A673 (cell line): Measurements from ENCODE around the gene DMAC2. TPM values are rescaled to one million over a fixed set of nuclear protein-coding genes. Genes with fewer than 3 reads are reported as not detected.
"Not testable (repeated sequence)": the region's sequence is repeated elsewhere in the genome, so short reads cannot be mapped to it uniquely, and the experiment has no call there.

Source experiments
- Bru-seq: library from RNA; stranded (reverse); fragments of 400-500 nt; gene quantifications from one replicate; lab custom pipeline; 2021; lab: Mats Ljungman, UMichigan
- BruChase-seq, 2 experiments: library from RNA; stranded (reverse); fragments of 400-500 nt; gene quantifications; one replicate each; lab custom pipeline; 2021; lab: Mats Ljungman, UMichigan
- BruUV-seq: library from RNA; stranded (reverse); fragments of 400-500 nt; replicated peaks from 2 replicates; lab custom pipeline; 2021; lab: Mats Ljungman, UMichigan
- CTCF ChIA-PET: fragments of 300-600 bp; sonication (Branson Sonifier 250); formaldehyde crosslinking; loops from one replicate; lab custom pipeline; 2022; ENCODE audit warnings: antibody characterized with exemption; lab: Charles Lee
- POLR2A ChIA-PET: fragments of 300-600 bp; sonication (Branson Sonifier 250); formaldehyde crosslinking; loops from one replicate; lab custom pipeline; 2022; ENCODE audit warnings: antibody characterized with exemption; ENCODE audit not compliant: low non-redundant PET; lab: Charles Lee
- DNase-seq: peaks from one replicate; pipeline ENCODE4 v3.0.0-alpha.2; 2015; ENCODE audit warnings: low spot score
- H3K27ac ChIP-seq: fragments of 200-600 bp; sonication (generic); 2 replicates; pipeline ENCODE4 v1.5.1; 2016; ENCODE audit warnings: mixed run types, low read depth, mild to moderate bottlenecking, mixed read lengths, antibody characterized with exemption, low read length; ENCODE audit not compliant: poor library complexity, severe bottlenecking
- H3K27me3 ChIP-seq: fragments of 200-600 bp; sonication (generic); replicated peaks from 2 replicates; pipeline ENCODE4 v1.6.1; 2017; ENCODE audit warnings: mixed run types, low read depth, mild to moderate bottlenecking, mixed read lengths, antibody characterized with exemption, low read length; ENCODE audit not compliant: insufficient read depth, poor library complexity
- H3K36me3 ChIP-seq: fragments of 200-600 bp; sonication (generic); 2 replicates; pipeline ENCODE4 v1.6.1; 2016; ENCODE audit warnings: mixed run types, mild to moderate bottlenecking, mixed read lengths, antibody characterized with exemption, low read length; ENCODE audit not compliant: insufficient read depth, poor library complexity, severe bottlenecking
- H3K4me1 ChIP-seq: fragments of 200-600 bp; sonication (generic); 2 replicates; pipeline ENCODE4 v1.6.1; 2017; ENCODE audit warnings: mixed run types, mild to moderate bottlenecking, mixed read lengths, antibody characterized with exemption, low read length; ENCODE audit not compliant: insufficient read depth, poor library complexity, severe bottlenecking
- H3K4me3 ChIP-seq: fragments of 200-600 bp; sonication (generic); 2 replicates; pipeline ENCODE4 v1.5.1; 2016; ENCODE audit warnings: low read depth, mixed run types, mild to moderate bottlenecking, mixed read lengths, low read length; ENCODE audit not compliant: poor library complexity, severe bottlenecking
- H3K9me3 ChIP-seq: fragments of 200-600 bp; sonication (generic); 2 replicates; pipeline ENCODE4 v1.6.1; 2016; ENCODE audit warnings: mixed run types, low read depth, mild to moderate bottlenecking, mixed read lengths, antibody characterized with exemption, low read length; ENCODE audit not compliant: poor library complexity, severe bottlenecking
- CTCF ChIP-seq: fragments of 300-800, 200-600 bp; sonication (generic); conservative IDR thresholded peaks from 2 replicates; pipeline ENCODE4 v1.5.1; 2017; ENCODE audit warnings: low read depth, mild to moderate bottlenecking, antibody characterized with exemption, low read length, moderate library complexity, mixed read lengths
- EZH2 ChIP-seq: fragments of 200-600 bp; sonication (generic); IDR thresholded peaks from 2 replicates; pipeline ENCODE4 v1.6.1; 2017; ENCODE audit warnings: borderline replicate concordance, low read depth, mild to moderate bottlenecking, mixed read lengths, antibody characterized with exemption, low read length; ENCODE audit not compliant: poor library complexity, severe bottlenecking
- intact Hi-C: fragments of 100-400 bp; cut with micrococcal nuclease; formaldehyde crosslinking; loops from one replicate; pipeline ENCODE4 v1.10.0; 2022; ENCODE audit not compliant: unreplicated experiment
- long read RNA-seq: library from polyadenylated mRNA; stranded (forward); transcript quantifications from one replicate; pipeline ENCODE4 v2.0.0, GENCODE V29; 2022
- total RNA-seq: library from RNA; stranded (reverse); gene quantifications from 2 replicates; pipeline ENCODE4 v1.2.3, GENCODE V29; 2021

Gene DMAC2
- total RNA-seq = 86.5 and 96.6 TPM in 2 replicates
- percentile 81 among the genes with signal in this experiment for Bru-seq, nascent RNA
- percentile 78 among the genes with signal in this experiment for BruChase-seq, experiment 1, labeled RNA remaining after a 2-hour chase
- BruChase-seq, experiment 2, labeled RNA remaining after a 6-hour chase = percentile 92 among the genes with signal in this experiment
- long read RNA-seq, transcript DMAC2-201 (6 exons, 1,692 nt) = minor isoform, 57 of 187 reads
- long read RNA-seq, transcript DMAC2-210 (5 exons, 1,622 nt) = minor isoform, 12 of 187 reads
- long read RNA-seq, transcript DMAC2-204 (4 exons, 1,454 nt) = minor isoform, 18 of 187 reads
- long read RNA-seq, transcript DMAC2-208 (5 exons, 979 nt) = major isoform, 64 of 187 reads
- long read RNA-seq, partial matches to known transcripts = 16 of 187 reads
- long read RNA-seq, other reads (novel, unspliced or antisense) = 18 of 187 reads

- CTCF ChIA-PET = interaction anchor here (0.6 to 1.7 kb wide), 5 partner anchors 10 to 176 kb away, joined by 3 to 8 read pairs (median 6); no protein-coding TSS in a partner anchor
- intact Hi-C loops = no loop called here
- Histone ChIP-seq H3K27me3 (no peaks in the 10 kb centered on the region), H3K4me1 (peaks cover 8% of the 10 kb centered on the region), H3K4me3 (peak within 1 kb of the TSS; percentile 67), H3K27ac (peak within 1 kb of the TSS; percentile 95), H3K36me3 (no peaks in the 10 kb centered on the region), H3K9me3 (no peaks in the 10 kb centered on the region)
- TF ChIP-seq EZH2 (no peak), CTCF (peak; percentile 75)
- POLR2A ChIA-PET = interaction anchor here (0.6 to 1.5 kb wide), 2 partner anchors 91 to 683 kb away, joined by 4 to 6 read pairs; no protein-coding TSS in a partner anchor
- no TSS peak for BruUV-seq
- peak; percentile 99 for DNase-seq
These were observed at the start of gene DMAC2 for GRCh38 chr19:41439441-41440222. TSS of gene DMAC2 (minus strand) at chr19:41439912. CDS start at chr19:41439899, 13 bp downstream.

- DNase-seq, H3K4me3 ChIP-seq, H3K36me3 ChIP-seq, H3K4me1 ChIP-seq, POLR2A ChIA-PET, intact Hi-C loops, BruUV-seq, H3K27ac ChIP-seq, H3K9me3 ChIP-seq, CTCF ChIA-PET: not testable (repeated sequence)
- H3K27me3 ChIP-seq = peaks cover 47% of the 10 kb centered on the region
These were observed 47.2 kb upstream of the DMAC2 start for GRCh38 chr19:41486953-41487352.

- H3K36me3 ChIP-seq = no peaks in the 10 kb centered on the region
- no peak for DNase-seq
- no peaks in the 10 kb centered on the region for H3K4me1 ChIP-seq
- intact Hi-C loops = no loop called here
- no peaks in the 10 kb centered on the region for H3K9me3 ChIP-seq
- BruUV-seq = no TSS peak
- POLR2A ChIA-PET = no interaction called here
- no peak overlapping the region for H3K27ac ChIP-seq
- H3K4me3 ChIP-seq = no peak overlapping the region
- TF ChIP-seq CTCF (no peak), EZH2 (no peak)
- CTCF ChIA-PET = interaction anchor here (1.0 kb wide), 1 partner anchor 35 kb away, joined by 3 read pairs; no protein-coding TSS in a partner anchor
- H3K27me3 ChIP-seq = peaks cover 47% of the 10 kb centered on the region
These were observed 45.1 kb upstream of the DMAC2 start for GRCh38 chr19:41484822-41485221.
